Ishikawa (cell line): ENCODE data around the gene SLFN14.

ENCODE experiments used
- CEBPB ChIP-seq: IDR thresholded peaks from 2 replicates; pipeline ENCODE4 v1.6.1; 2012
- CREB1 ChIP-seq: IDR thresholded peaks from 2 replicates; pipeline ENCODE4 v1.6.1; 2012; ENCODE audit warnings: low read depth
- EGR1 ChIP-seq: IDR thresholded peaks from 2 replicates; pipeline ENCODE4 v1.6.1; 2012
- EP300 ChIP-seq: IDR thresholded peaks from 2 replicates; pipeline ENCODE4 v1.6.1; 2012; ENCODE audit warnings: borderline replicate concordance
- FOXM1 ChIP-seq: IDR thresholded peaks from 2 replicates; pipeline ENCODE4 v1.6.1; 2012; ENCODE audit warnings: low read depth, borderline replicate concordance
- NFIC ChIP-seq: IDR thresholded peaks from 2 replicates; pipeline ENCODE4 v1.6.1; 2012
- RAD21 ChIP-seq: IDR thresholded peaks from 2 replicates; pipeline ENCODE4 v1.6.1; 2012; ENCODE audit warnings: low read depth
- TAF1 ChIP-seq: IDR thresholded peaks from 2 replicates; pipeline ENCODE4 v1.6.1; 2012; ENCODE audit warnings: low read depth, mild to moderate bottlenecking
- TCF12 ChIP-seq: IDR thresholded peaks from 2 replicates; pipeline ENCODE4 v1.6.1; 2012; ENCODE audit warnings: low read depth
- TEAD4 ChIP-seq: IDR thresholded peaks from 2 replicates; pipeline ENCODE4 v1.6.1; 2012
- YY1 ChIP-seq: IDR thresholded peaks from 2 replicates; pipeline ENCODE4 v1.6.1; 2012; ENCODE audit warnings: low read depth
- ZBTB7A ChIP-seq: IDR thresholded peaks from 2 replicates; pipeline ENCODE4 v1.6.1; 2012; ENCODE audit warnings: low read depth
- TF ChIP-seq, protein P1 (sequence below): IDR thresholded peaks from 2 replicates; pipeline ENCODE4 v1.6.1; 2012
- TF ChIP-seq, protein P2 (sequence below): IDR thresholded peaks from 2 replicates; pipeline ENCODE4 v1.6.1; 2012; ENCODE audit warnings: low read depth, mild to moderate bottlenecking
- TF ChIP-seq, protein P3 (sequence below): IDR thresholded peaks from 2 replicates; pipeline ENCODE4 v1.6.1; 2012

The SLFN14 gene

DNA sequence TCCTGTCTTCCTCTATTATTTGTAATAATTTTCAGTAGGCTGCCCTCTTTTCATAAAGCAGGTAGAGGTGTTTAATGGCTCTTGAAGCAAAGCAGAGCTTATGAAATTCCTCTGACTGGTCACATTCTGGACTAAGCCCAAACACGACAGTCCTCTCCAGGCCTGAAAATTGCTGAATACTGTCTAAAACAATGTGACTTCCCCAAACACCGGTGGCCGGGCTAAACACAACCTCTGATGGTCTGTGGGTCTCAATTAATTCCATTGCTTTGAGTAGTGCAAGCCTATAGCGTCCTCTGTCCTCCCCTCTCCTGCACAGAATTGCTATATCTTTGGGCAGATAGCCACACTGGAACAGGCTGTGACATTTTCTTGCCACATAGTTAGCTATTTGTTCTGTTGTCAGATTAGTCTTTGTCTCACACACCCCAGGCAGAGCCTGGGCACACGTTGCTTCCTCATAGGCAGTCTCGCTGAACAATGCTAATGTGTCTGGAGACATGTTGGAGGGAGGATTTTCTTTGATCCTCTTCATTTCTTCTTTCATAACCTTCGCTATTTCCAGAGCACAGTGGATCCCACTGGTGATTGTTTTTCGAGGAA, 12.3 kb downstream of the SLFN14 start:
- TF ChIP-seq YY1, result no peak

DNA sequence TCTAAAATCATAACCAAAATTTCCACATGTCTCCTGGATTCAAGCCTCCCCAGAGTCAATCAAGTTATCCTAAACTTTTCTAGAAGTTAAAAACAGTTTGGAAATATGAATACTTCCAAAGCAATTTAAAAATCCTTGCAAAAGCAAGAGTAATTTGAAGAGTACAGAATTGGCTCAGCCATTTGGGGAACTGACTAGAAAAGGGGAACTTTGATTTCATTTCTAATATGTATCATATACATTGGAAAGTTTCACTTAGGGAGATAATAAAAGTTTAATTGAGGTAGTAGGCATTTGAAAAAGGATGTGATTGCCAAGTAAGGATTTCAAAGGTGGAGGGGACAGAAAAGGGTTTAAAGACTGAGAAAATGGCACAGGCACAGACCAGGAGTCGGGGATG, 14.1 kb downstream of the SLFN14 start:
- TF ChIP-seq FOXM1 (no peak), CEBPB (no peak), EGR1 (no peak), ZBTB7A (no peak), CREB1 (no peak), YY1 (no peak), NFIC (no peak), TEAD4 (no peak), TAF1 (no peak), RAD21 (no peak), TCF12 (no peak), EP300 (no peak)
- TF ChIP-seq, protein P1, sequence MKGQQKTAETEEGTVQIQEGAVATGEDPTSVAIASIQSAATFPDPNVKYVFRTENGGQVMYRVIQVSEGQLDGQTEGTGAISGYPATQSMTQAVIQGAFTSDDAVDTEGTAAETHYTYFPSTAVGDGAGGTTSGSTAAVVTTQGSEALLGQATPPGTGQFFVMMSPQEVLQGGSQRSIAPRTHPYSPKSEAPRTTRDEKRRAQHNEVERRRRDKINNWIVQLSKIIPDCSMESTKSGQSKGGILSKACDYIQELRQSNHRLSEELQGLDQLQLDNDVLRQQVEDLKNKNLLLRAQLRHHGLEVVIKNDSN, result no peak
- TF ChIP-seq, protein P2, sequence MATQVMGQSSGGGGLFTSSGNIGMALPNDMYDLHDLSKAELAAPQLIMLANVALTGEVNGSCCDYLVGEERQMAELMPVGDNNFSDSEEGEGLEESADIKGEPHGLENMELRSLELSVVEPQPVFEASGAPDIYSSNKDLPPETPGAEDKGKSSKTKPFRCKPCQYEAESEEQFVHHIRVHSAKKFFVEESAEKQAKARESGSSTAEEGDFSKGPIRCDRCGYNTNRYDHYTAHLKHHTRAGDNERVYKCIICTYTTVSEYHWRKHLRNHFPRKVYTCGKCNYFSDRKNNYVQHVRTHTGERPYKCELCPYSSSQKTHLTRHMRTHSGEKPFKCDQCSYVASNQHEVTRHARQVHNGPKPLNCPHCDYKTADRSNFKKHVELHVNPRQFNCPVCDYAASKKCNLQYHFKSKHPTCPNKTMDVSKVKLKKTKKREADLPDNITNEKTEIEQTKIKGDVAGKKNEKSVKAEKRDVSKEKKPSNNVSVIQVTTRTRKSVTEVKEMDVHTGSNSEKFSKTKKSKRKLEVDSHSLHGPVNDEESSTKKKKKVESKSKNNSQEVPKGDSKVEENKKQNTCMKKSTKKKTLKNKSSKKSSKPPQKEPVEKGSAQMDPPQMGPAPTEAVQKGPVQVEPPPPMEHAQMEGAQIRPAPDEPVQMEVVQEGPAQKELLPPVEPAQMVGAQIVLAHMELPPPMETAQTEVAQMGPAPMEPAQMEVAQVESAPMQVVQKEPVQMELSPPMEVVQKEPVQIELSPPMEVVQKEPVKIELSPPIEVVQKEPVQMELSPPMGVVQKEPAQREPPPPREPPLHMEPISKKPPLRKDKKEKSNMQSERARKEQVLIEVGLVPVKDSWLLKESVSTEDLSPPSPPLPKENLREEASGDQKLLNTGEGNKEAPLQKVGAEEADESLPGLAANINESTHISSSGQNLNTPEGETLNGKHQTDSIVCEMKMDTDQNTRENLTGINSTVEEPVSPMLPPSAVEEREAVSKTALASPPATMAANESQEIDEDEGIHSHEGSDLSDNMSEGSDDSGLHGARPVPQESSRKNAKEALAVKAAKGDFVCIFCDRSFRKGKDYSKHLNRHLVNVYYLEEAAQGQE, result no peak
- TF ChIP-seq, protein P3, sequence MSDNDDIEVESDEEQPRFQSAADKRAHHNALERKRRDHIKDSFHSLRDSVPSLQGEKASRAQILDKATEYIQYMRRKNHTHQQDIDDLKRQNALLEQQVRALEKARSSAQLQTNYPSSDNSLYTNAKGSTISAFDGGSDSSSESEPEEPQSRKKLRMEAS, result no peak

DNA sequence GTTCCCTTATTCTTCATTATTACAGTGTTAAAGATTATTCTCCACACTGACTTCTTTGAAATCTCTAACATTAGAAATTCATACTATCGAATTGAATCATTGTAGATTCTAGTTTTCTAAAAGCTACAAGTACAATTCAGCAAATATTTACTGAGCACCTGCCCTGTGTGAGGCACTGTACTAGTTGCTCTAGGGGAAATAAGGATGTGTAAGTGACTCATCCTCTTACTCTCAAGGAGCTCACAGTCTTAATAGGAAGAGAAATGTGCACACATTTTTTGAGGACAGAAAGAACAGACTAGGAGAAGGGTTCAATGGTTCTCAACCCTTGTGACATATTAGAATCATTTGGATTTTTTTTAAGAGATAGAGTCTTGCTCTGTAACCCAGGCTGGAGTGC, 15.5 kb downstream of the SLFN14 start:
- TF ChIP-seq FOXM1 (no peak), CEBPB (no peak)

DNA sequence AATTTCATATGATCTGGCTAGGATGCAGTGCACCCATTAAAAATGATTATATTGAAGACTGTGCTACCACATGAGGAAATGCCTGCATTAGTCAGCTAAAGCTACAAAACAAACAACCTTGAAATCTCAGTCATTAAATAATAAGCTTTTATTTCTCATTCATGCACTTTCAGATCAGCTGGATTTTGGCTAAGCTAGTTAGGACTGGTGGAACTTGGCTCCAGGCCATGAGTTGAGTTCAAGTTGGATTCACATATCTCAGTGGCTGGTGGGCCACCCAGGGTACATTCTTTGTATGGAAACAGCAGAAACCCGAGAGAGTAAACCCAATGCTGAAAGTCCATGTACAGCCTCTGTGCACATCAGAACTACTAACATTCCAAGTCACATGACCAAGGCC, 16.8 kb downstream of the SLFN14 start:
- TF ChIP-seq, protein P2, result no peak
- TF ChIP-seq CREB1 (no peak), RAD21 (no peak), NFIC (no peak)

DNA sequence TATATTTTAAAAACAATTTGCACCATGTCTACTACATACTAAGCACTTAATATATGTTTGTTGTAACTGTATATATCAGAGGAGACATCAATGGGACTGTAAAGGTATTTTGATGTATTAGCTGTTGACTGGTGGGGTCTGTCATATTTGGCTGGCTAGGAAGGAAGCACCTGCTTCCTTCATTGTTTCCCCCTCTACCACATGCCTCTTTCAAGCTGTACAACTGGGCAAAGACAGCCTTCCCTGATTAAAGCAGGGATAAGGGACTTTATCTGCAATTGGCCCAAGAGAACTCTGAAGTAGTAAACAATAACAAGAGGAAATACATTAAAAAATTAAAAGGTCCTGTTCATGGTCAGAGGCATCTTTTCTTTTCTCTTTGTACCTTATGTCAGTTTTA, 17.6 kb downstream of the SLFN14 start:
- TF ChIP-seq RAD21, result no peak
- TF ChIP-seq EGR1, result no peak
- TF ChIP-seq CEBPB, result no peak
- TF ChIP-seq EP300, result no peak
- TF ChIP-seq TEAD4, result no peak
- TF ChIP-seq FOXM1, result no peak
- TF ChIP-seq NFIC, result no peak
- TF ChIP-seq CREB1, result no peak
- TF ChIP-seq TCF12, result no peak

DNA sequence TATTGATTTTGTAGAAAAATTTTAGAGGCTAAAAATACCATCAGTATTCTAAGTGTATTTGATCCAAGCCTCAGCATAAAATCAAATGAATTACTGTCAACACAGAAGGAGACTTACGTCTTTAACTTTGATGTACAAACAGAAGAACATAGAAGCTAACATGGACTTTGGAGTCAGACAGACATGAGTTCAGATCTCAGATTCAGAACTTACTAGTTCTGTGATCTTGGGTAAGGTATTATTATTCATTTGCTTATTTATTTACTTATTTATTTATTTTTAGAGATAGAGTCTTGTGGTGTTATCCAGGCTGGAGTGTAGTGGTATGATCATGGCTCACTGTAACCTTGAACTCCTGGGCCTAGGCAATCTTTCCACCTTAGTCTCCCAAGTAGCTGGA, 19.2 kb downstream of the SLFN14 start:
- TF ChIP-seq TAF1 (no peak), CREB1 (no peak), TEAD4 (no peak), NFIC (no peak)

DNA sequence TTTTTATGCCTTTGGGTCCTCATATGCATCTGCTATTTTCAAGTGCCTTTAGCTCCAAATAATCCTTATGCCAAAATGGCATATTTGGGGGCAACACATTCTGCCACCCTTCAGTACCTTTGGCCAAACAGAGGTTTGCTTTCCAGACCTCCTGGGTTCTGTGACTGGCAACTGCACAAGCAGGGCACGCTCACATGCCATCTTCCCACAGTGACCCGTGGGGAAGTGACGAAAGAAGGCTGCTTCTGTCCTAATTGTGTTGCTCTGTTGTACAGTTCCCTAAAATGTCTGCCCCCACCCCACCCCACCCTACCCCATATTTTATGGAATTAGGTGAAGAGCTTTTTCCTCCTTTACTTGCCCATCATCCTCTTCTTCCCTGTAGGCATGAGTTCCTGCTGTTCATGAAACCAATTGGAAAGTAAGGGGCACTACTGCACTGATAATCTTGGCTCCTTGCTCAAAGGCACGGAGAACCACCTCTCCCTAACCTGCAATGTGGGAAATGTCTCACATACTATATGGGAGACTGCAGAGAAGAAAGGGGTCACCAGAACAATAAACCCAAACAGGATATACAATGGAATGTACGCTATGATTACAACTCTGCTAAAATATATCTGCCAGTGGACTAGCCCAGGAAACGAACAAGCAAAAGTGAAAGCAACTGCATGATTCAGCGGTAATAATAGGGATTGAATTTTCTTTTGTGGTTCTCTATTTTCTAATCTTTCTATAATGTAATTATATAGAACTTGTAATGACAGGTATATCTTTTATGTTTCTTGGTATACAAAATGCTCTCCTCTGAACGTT, 19.8 kb downstream of the SLFN14 start:
- TF ChIP-seq, protein P2, result no peak
- TF ChIP-seq NFIC (no peak), TCF12 (no peak), TEAD4 (no peak), ZBTB7A (no peak), EP300 (no peak), YY1 (no peak), TAF1 (no peak)
